ENCODE data around the gene NRBP1.

Gene NRBP1

DNA sequence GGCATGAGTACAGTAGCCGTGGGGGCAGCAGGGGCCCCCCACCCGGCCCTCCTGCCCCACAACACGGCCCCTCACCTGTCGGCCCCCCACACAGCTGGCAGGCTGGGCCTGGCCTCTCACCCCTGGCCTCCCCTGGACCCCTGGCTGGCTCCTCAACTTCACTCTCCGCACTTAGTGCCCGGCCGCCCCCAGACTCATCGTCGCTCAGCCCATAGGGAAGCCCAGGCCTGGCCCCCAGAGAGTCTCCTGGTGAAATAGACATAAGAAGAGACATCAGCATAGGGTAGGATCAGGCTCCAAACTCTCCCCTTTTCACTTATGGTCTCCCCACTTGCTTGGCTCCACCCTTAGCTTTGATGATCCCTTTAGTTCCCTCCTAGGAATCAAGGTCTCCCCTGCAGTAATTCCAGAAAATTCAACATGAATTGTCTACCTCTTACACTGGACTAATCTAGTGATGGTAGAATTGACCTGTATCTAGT, 49.6 kb upstream of the NRBP1 start:
- H3K9me3 ChIP-seq (ENCODE audit: control insufficient read depth, insufficient read depth, low read depth, low read length) = no peaks in the 10 kb centered on the region
- H3K27ac ChIP-seq (ENCODE audit: extremely low read depth, low read depth, low read length) = no peak overlapping the region; the same call in none of the 2 replicates
- POLR2A ChIA-PET = interaction anchor here (0.5 to 3.4 kb wide), 6 partner anchors 7 to 243 kb away, joined by 6 to 19 read pairs (median 12); partner anchors contain the start of genes EIF2B4, GTF3C2, MPV17 and NRBP1
- TF ChIP-seq, protein P1, sequence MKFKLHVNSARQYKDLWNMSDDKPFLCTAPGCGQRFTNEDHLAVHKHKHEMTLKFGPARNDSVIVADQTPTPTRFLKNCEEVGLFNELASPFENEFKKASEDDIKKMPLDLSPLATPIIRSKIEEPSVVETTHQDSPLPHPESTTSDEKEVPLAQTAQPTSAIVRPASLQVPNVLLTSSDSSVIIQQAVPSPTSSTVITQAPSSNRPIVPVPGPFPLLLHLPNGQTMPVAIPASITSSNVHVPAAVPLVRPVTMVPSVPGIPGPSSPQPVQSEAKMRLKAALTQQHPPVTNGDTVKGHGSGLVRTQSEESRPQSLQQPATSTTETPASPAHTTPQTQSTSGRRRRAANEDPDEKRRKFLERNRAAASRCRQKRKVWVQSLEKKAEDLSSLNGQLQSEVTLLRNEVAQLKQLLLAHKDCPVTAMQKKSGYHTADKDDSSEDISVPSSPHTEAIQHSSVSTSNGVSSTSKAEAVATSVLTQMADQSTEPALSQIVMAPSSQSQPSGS (tag by site-specific recombination; IDR thresholded peaks at IDR 0.05; ENCODE audit: low read depth) = no peak
- TF ChIP-seq, protein P2, sequence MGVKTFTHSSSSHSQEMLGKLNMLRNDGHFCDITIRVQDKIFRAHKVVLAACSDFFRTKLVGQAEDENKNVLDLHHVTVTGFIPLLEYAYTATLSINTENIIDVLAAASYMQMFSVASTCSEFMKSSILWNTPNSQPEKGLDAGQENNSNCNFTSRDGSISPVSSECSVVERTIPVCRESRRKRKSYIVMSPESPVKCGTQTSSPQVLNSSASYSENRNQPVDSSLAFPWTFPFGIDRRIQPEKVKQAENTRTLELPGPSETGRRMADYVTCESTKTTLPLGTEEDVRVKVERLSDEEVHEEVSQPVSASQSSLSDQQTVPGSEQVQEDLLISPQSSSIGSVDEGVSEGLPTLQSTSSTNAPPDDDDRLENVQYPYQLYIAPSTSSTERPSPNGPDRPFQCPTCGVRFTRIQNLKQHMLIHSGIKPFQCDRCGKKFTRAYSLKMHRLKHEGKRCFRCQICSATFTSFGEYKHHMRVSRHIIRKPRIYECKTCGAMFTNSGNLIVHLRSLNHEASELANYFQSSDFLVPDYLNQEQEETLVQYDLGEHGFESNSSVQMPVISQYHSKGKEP (tag by site-specific recombination; IDR thresholded peaks at IDR 0.05) = no peak
- TF ChIP-seq HOXD13 (CRISPR knock-in tag; IDR thresholded peaks at IDR 0.05; ENCODE audit: borderline replicate concordance) (no peak), SP3 (tag by site-specific recombination; IDR thresholded peaks at IDR 0.05) (no peak), ZNF23 (tag by site-specific recombination; IDR thresholded peaks at IDR 0.05; ENCODE audit: borderline replicate concordance) (no peak), ZNF341 (tag by site-specific recombination; IDR thresholded peaks at IDR 0.05; ENCODE audit: low read depth) (no peak), ZNF223 (tag by site-specific recombination; IDR thresholded peaks at IDR 0.05) (no peak), GLIS2 (tag by site-specific recombination; IDR thresholded peaks at IDR 0.05) (0 out of 2 replicates have a peak, but pooled peaks have one; percentile 21), ZNF155 (tag by site-specific recombination; IDR thresholded peaks at IDR 0.05) (no peak), ZNF394 (tag by site-specific recombination; IDR thresholded peaks at IDR 0.05; ENCODE audit: borderline replicate concordance) (no peak), ZNF701 (tag by site-specific recombination; IDR thresholded peaks at IDR 0.05) (no peak), ZNF248 (tag by site-specific recombination; IDR thresholded peaks at IDR 0.05) (no peak), ZNF112 (tag by site-specific recombination; IDR thresholded peaks at IDR 0.05) (no peak), ZSCAN16 (tag by site-specific recombination; IDR thresholded peaks at IDR 0.05) (no peak)
- TF ChIP-seq, protein P3, sequence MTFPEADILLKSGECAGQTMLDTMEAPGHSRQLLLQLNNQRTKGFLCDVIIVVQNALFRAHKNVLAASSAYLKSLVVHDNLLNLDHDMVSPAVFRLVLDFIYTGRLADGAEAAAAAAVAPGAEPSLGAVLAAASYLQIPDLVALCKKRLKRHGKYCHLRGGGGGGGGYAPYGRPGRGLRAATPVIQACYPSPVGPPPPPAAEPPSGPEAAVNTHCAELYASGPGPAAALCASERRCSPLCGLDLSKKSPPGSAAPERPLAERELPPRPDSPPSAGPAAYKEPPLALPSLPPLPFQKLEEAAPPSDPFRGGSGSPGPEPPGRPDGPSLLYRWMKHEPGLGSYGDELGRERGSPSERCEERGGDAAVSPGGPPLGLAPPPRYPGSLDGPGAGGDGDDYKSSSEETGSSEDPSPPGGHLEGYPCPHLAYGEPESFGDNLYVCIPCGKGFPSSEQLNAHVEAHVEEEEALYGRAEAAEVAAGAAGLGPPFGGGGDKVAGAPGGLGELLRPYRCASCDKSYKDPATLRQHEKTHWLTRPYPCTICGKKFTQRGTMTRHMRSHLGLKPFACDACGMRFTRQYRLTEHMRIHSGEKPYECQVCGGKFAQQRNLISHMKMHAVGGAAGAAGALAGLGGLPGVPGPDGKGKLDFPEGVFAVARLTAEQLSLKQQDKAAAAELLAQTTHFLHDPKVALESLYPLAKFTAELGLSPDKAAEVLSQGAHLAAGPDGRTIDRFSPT (tag by site-specific recombination; IDR thresholded peaks at IDR 0.05) = no peak
- TF ChIP-seq, protein P4, sequence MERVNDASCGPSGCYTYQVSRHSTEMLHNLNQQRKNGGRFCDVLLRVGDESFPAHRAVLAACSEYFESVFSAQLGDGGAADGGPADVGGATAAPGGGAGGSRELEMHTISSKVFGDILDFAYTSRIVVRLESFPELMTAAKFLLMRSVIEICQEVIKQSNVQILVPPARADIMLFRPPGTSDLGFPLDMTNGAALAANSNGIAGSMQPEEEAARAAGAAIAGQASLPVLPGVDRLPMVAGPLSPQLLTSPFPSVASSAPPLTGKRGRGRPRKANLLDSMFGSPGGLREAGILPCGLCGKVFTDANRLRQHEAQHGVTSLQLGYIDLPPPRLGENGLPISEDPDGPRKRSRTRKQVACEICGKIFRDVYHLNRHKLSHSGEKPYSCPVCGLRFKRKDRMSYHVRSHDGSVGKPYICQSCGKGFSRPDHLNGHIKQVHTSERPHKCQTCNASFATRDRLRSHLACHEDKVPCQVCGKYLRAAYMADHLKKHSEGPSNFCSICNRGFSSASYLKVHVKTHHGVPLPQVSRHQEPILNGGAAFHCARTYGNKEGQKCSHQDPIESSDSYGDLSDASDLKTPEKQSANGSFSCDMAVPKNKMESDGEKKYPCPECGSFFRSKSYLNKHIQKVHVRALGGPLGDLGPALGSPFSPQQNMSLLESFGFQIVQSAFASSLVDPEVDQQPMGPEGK (tag by site-specific recombination; IDR thresholded peaks at IDR 0.05) = 0 out of 2 replicates have a peak, but pooled peaks have one; percentile 8
- TF ChIP-seq, protein P5, sequence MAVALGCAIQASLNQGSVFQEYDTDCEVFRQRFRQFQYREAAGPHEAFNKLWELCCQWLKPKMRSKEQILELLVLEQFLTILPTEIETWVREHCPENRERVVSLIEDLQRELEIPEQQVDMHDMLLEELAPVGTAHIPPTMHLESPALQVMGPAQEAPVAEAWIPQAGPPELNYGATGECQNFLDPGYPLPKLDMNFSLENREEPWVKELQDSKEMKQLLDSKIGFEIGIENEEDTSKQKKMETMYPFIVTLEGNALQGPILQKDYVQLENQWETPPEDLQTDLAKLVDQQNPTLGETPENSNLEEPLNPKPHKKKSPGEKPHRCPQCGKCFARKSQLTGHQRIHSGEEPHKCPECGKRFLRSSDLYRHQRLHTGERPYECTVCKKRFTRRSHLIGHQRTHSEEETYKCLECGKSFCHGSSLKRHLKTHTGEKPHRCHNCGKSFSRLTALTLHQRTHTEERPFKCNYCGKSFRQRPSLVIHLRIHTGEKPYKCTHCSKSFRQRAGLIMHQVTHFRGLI (tag by site-specific recombination; IDR thresholded peaks at IDR 0.05) = no peak
- TF ChIP-seq, protein P6, sequence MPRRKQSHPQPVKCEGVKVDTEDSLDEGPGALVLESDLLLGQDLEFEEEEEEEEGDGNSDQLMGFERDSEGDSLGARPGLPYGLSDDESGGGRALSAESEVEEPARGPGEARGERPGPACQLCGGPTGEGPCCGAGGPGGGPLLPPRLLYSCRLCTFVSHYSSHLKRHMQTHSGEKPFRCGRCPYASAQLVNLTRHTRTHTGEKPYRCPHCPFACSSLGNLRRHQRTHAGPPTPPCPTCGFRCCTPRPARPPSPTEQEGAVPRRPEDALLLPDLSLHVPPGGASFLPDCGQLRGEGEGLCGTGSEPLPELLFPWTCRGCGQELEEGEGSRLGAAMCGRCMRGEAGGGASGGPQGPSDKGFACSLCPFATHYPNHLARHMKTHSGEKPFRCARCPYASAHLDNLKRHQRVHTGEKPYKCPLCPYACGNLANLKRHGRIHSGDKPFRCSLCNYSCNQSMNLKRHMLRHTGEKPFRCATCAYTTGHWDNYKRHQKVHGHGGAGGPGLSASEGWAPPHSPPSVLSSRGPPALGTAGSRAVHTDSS (tag by site-specific recombination; IDR thresholded peaks at IDR 0.05) = no peak
- H3K36me3 ChIP-seq (ENCODE audit: control insufficient read depth in 2 of 2, insufficient read depth in 1 of 2, low read length in 2 of 2) = peaks cover 18 to 84% of the 10 kb centered on the region in 2 experiments
- H3K4me1 ChIP-seq (ENCODE audit: control insufficient read depth, insufficient read depth, low read length) = no peaks in the 10 kb centered on the region; the same call in 1 of the 2 replicates
- no peak overlapping the region for H3K4me3 ChIP-seq (ENCODE audit: low read depth, low read length)
- CTCF ChIA-PET = interaction anchor here (0.6 to 1.3 kb wide), 2 partner anchors 37 to 51 kb away, joined by 3 to 5 read pairs; no protein-coding TSS in a partner anchor

Measured in HEK293 (cell line).